IMR-90 (cell line): ENCODE measurements around the gene EMC1. TPM values are rescaled to one million over a fixed set of nuclear protein-coding genes. Genes with fewer than 3 reads are reported as not detected.
A peak's percentile ranks its signal among the peaks of the same experiment; 100 is the strongest.

Source experiments
- ATAC-seq: fragments of 200-7000 bp; cut with Tn5 transposase; 2 replicates; pipeline ENCODE4 v1.9.1; 2020; ENCODE audit warnings: low read depth, mild to moderate bottlenecking, moderate library complexity
- BruUV-seq: library from RNA; stranded (reverse); fragments of 400-500 nt; replicated peaks from 2 replicates; lab custom pipeline; 2021; lab: Mats Ljungman, UMichigan
- CTCF ChIA-PET: fragments of 300-600 bp; formaldehyde crosslinking; extraction: SDS; loops from one replicate; lab custom pipeline; 2021; ENCODE audit warnings: antibody characterized with exemption; lab: Yijun Ruan, JAX
- POLR2A ChIA-PET: fragments of 300-600 bp; sonication (Branson Sonifier 250); formaldehyde crosslinking; loops from one replicate; lab custom pipeline; 2022; ENCODE audit warnings: antibody characterized with exemption; ENCODE audit not compliant: unreplicated experiment; lab: Charles Lee
- DNase-seq: peaks from one replicate; pipeline ENCODE4 v3.0.0; 2013
- H2AFZ ChIP-seq: replicated peaks from 2 replicates; pipeline ENCODE3; 2013; ENCODE audit warnings: low read length, mild to moderate bottlenecking; ENCODE audit not compliant: poor library complexity
- H2AK5ac ChIP-seq: 2 replicates; pipeline ENCODE4 v1.6.1; 2013; ENCODE audit warnings: low read depth, low read length, inconsistent platforms
- H2AK9ac ChIP-seq: replicated peaks from 2 replicates; pipeline ENCODE3; 2013; ENCODE audit warnings: mild to moderate bottlenecking, low read depth, low read length, moderate library complexity; ENCODE audit not compliant: poor library complexity
- H2BK120ac ChIP-seq: 2 replicates; pipeline ENCODE4 v1.6.1; 2013; ENCODE audit warnings: low read depth, low read length, inconsistent platforms
- H2BK15ac ChIP-seq: 3 replicates; pipeline ENCODE4 v1.6.1; 2013; ENCODE audit warnings: low read depth, low read length, inconsistent platforms
- H2BK20ac ChIP-seq: 2 replicates; pipeline ENCODE4 v1.6.1; 2013; ENCODE audit warnings: low read depth, mild to moderate bottlenecking, inconsistent platforms, low read length, moderate library complexity
- H2BK5ac ChIP-seq: 2 replicates; pipeline ENCODE4 v1.6.1; 2013; ENCODE audit warnings: mild to moderate bottlenecking, low read depth, low read length, inconsistent platforms; ENCODE audit not compliant: poor library complexity, severe bottlenecking
- H3K14ac ChIP-seq: replicated peaks from 2 replicates; pipeline ENCODE4 v1.6.1; 2013; ENCODE audit warnings: low read depth, low read length, inconsistent platforms
- H3K18ac ChIP-seq: 2 replicates; pipeline ENCODE4 v1.6.1; 2013; ENCODE audit warnings: low read depth, low read length, control low read depth
- H3K23ac ChIP-seq: 2 replicates; pipeline ENCODE4 v1.6.1; 2013; ENCODE audit warnings: low read depth, low read length, inconsistent platforms
- H3K27ac ChIP-seq: 2 replicates; pipeline ENCODE4 v1.5.1; 2013; ENCODE audit warnings: mild to moderate bottlenecking, control low read depth, low read length; ENCODE audit not compliant: insufficient read depth
- H3K27me3 ChIP-seq: 2 replicates; pipeline ENCODE4 v1.6.1; 2013; ENCODE audit warnings: low read length; ENCODE audit not compliant: control insufficient read depth, insufficient read depth
- H3K36me3 ChIP-seq: 2 replicates; pipeline ENCODE4 v1.6.1; 2013; ENCODE audit warnings: low read length, mixed read lengths; ENCODE audit not compliant: control insufficient read depth, insufficient read depth
- H3K4ac ChIP-seq: 2 replicates; pipeline ENCODE4 v1.6.1; 2013; ENCODE audit warnings: low read depth, low read length, inconsistent platforms
- H3K4me1 ChIP-seq: 2 replicates; pipeline ENCODE4 v1.6.1; 2013; ENCODE audit warnings: low read length, mixed read lengths; ENCODE audit not compliant: control insufficient read depth, insufficient read depth
- H3K4me2 ChIP-seq: 2 replicates; pipeline ENCODE4 v1.6.1; 2013; ENCODE audit warnings: low read depth, mild to moderate bottlenecking, control low read depth, low read length, moderate library complexity
- H3K4me3 ChIP-seq: 2 replicates; pipeline ENCODE4 v1.5.1; 2013; ENCODE audit warnings: low read depth, mild to moderate bottlenecking, control low read depth, low read length, moderate library complexity; ENCODE audit not compliant: insufficient read depth
- H3K56ac ChIP-seq: 2 replicates; pipeline ENCODE4 v1.6.1; 2013; ENCODE audit warnings: low read length, inconsistent platforms; ENCODE audit not compliant: insufficient read depth; ENCODE audit errors: extremely low read depth
- H3K79me1 ChIP-seq, 2 experiments: 2 replicates each; pipeline ENCODE4 v1.6.1; 2013; ENCODE audit warnings: low read length in 2 of 2, inconsistent platforms in 1 of 2, low read depth in 1 of 2
- H3K9ac ChIP-seq: 2 replicates; pipeline ENCODE4 v1.6.1; 2013; ENCODE audit warnings: low read depth, low read length, control low read depth
- H3K9me1 ChIP-seq: 2 replicates; pipeline ENCODE4 v1.6.1; 2013; ENCODE audit warnings: low read length, inconsistent platforms; ENCODE audit not compliant: insufficient read depth
- H3K9me3 ChIP-seq: 2 replicates; pipeline ENCODE4 v1.6.1; 2013; ENCODE audit warnings: low read length; ENCODE audit not compliant: control insufficient read depth, insufficient read depth
- H4K20me1 ChIP-seq: 2 replicates; pipeline ENCODE4 v1.6.1; 2013; ENCODE audit warnings: low read length, inconsistent platforms; ENCODE audit not compliant: insufficient read depth
- H4K5ac ChIP-seq: 2 replicates; pipeline ENCODE4 v1.6.1; 2013; ENCODE audit warnings: mild to moderate bottlenecking, low read depth, low read length, control low read depth
- H4K8ac ChIP-seq, 2 experiments: 2 replicates each; pipeline ENCODE4 v1.6.1; 2013; ENCODE audit warnings: low read depth in 2 of 2, low read length in 2 of 2, control low read depth in 1 of 2, inconsistent platforms in 1 of 2
- H4K91ac ChIP-seq: 2 replicates; pipeline ENCODE4 v1.6.1; 2013; ENCODE audit warnings: low read depth, low read length, inconsistent platforms; ENCODE audit not compliant: insufficient read depth
- CTCF ChIP-seq: conservative IDR thresholded peaks from 2 replicates; pipeline ENCODE4 v1.5.1; 2012; ENCODE audit warnings: mild to moderate bottlenecking, low read depth, low read length, improper control_type of control experiment
- FOS ChIP-seq: fragments of 150-350 bp; IDR thresholded peaks from 2 replicates; pipeline ENCODE4 v1.6.1; 2016; ENCODE audit warnings: low read depth, low read length
- MAFK ChIP-seq: IDR thresholded peaks from 2 replicates; pipeline ENCODE4 v1.6.1; 2012; ENCODE audit warnings: low read depth, low read length, improper control_type of control experiment
- MAZ ChIP-seq: IDR thresholded peaks from 2 replicates; pipeline ENCODE4 v1.6.1; 2012; ENCODE audit warnings: low read depth, mild to moderate bottlenecking, low read length, improper control_type of control experiment, moderate library complexity, borderline replicate concordance
- MXI1 ChIP-seq: IDR thresholded peaks from 2 replicates; pipeline ENCODE4 v1.6.1; 2012; ENCODE audit warnings: low read depth, mild to moderate bottlenecking, low read length, moderate library complexity, borderline replicate concordance
- NFE2L2 ChIP-seq: fragments of 150-350 bp; IDR thresholded peaks from 2 replicates; pipeline ENCODE4 v1.6.1; 2016; ENCODE audit warnings: low read depth, mild to moderate bottlenecking, low read length
- POLR2A ChIP-seq: IDR thresholded peaks from 2 replicates; pipeline ENCODE4 v1.6.1; 2012; ENCODE audit warnings: mild to moderate bottlenecking, low read depth, low read length
- RAD21 ChIP-seq: IDR thresholded peaks from 2 replicates; pipeline ENCODE4 v1.6.1; 2012; ENCODE audit warnings: low read length, improper control_type of control experiment
- RCOR1 ChIP-seq: IDR thresholded peaks from 2 replicates; pipeline ENCODE4 v1.6.1; 2012; ENCODE audit warnings: mild to moderate bottlenecking, low read length, improper control_type of control experiment; ENCODE audit not compliant: insufficient replicate concordance
- SMC3 ChIP-seq: fragments of 150-350 bp; IDR thresholded peaks from 2 replicates; pipeline ENCODE4 v1.6.1; 2016; ENCODE audit warnings: low read depth, mild to moderate bottlenecking, antibody characterized with exemption, low read length, moderate library complexity
- USF2 ChIP-seq: fragments of 150-350 bp; IDR thresholded peaks from 2 replicates; pipeline ENCODE4 v1.6.1; 2017; ENCODE audit warnings: mild to moderate bottlenecking, antibody characterized with exemption, low read length, low read depth
- WGBS, 2 experiments: methylation state at CpG; one replicate each; pipeline versions ENCODE4 v1.1.5 to v1.1.7; 2013; ENCODE audit warnings: missing lambda C conversion rate in 2 of 2; ENCODE audit not compliant: insufficient read length in 1 of 2; ENCODE audit errors: extremely low coverage in 2 of 2; 5-methylcytosine and 5-hydroxymethylcytosine counted together
- dilution Hi-C: fragments of 300-500 bp; cut with HindIII; formaldehyde crosslinking; loops from one replicate; pipeline ENCODE4 v1.14.3; 2018; ENCODE audit warnings: low sequenced_read_pairs; ENCODE audit not compliant: unreplicated experiment
- in situ Hi-C: fragments of 300-500 bp; cut with MboI; formaldehyde crosslinking; loops from 3 replicates; pipeline ENCODE4 v1.14.3; 2019; ENCODE audit warnings: low sequenced_read_pairs, inconsistent platforms, mixed read lengths
- intact Hi-C: fragments of 100-400 bp; cut with micrococcal nuclease; formaldehyde crosslinking; loops from 2 replicates; pipeline ENCODE4 v1.10.0; 2022
- polyA plus RNA-seq, 3 experiments: library from polyadenylated mRNA; depleted of rRNA; stranded (reverse); fragments of >200 nt; gene quantifications; 2 replicates each; pipeline ENCODE4 v1.2.3, GENCODE V29; 2012; ENCODE audit warnings: low replicate concordance in 1 of 3
- total RNA-seq: library from RNA; depleted of rRNA; stranded (reverse); fragments of >200 nt; gene quantifications from 2 replicates; pipeline ENCODE4 v1.2.3, GENCODE V29; 2012

The EMC1 gene
- total and polyA plus RNA-seq, 2 of the 4 experiments (the other 2 are of a cell fraction), result 65.4 to 114 TPM

- no peak overlapping the region for H3K27ac ChIP-seq
- no peak overlapping the region for H3K56ac ChIP-seq
- ChIA-PET CTCF (interaction anchor here (0.6 to 1.4 kb wide), 5 partner anchors 10 to 229 kb away, joined by 3 to 6 read pairs (median 3); no protein-coding TSS in a partner anchor), POLR2A (interaction anchor here (0.5 kb wide), 1 partner anchor 33 kb away, joined by 3 read pairs; no protein-coding TSS in a partner anchor)
- ATAC-seq (peak; percentile 61), DNase-seq (peak; percentile 41)
- H2BK120ac ChIP-seq, result no peak overlapping the region
- H2BK15ac ChIP-seq, result no peak overlapping the region
- WGBS, 2 experiments, result 100% methylated on average over 2 of the region's 8 CpGs; no CpG with 5 or more reads in 1 of the 2 experiments
- no peaks in the 10 kb centered on the region for H3K9me1 ChIP-seq
- H3K23ac ChIP-seq, result no peak overlapping the region
- H2AK9ac ChIP-seq, result no peak overlapping the region
- H2AFZ ChIP-seq, result no peak overlapping the region
- no peak overlapping the region for H2BK5ac ChIP-seq
- no peak overlapping the region for H4K8ac ChIP-seq
- H3K4me3 ChIP-seq, result no peak overlapping the region
- H3K9me3 ChIP-seq, result no peaks in the 10 kb centered on the region
- no peak overlapping the region for H4K91ac ChIP-seq
- H4K20me1 ChIP-seq, result peaks cover 25% of the 10 kb centered on the region
- intact Hi-C loops (loop anchor here (2.0 to 10.0 kb wide), 2 partner anchors 45 to 61 kb away; no protein-coding TSS in a partner anchor), dilution Hi-C loops (no loop called here), in situ Hi-C loops (no loop called here)
- H3K9ac ChIP-seq, result no peak overlapping the region
- H3K18ac ChIP-seq, result no peak overlapping the region
- H3K14ac ChIP-seq, result no peak overlapping the region
- H3K4me1 ChIP-seq, result no peaks in the 10 kb centered on the region
- TF ChIP-seq RCOR1 (no peak), MAFK (no peak), POLR2A (no peak), MXI1 (no peak), USF2 (no peak), SMC3 (0 out of 2 replicates have a peak, but pooled peaks have one; percentile 9), RAD21 (no peak), FOS (no peak), CTCF (peak; percentile 18; the same call in 1 of the 2 replicates), MAZ (no peak), NFE2L2 (no peak)
- no peak overlapping the region for H4K5ac ChIP-seq
- H2AK5ac ChIP-seq, result no peak overlapping the region
- BruUV-seq, result no TSS peak
- H3K79me1 ChIP-seq, result peaks cover 39 to 51% of the 10 kb centered on the region in 2 experiments; a peak in 3 of 4 replicates
- H3K4me2 ChIP-seq, result no peak overlapping the region
- no peak overlapping the region for H3K4ac ChIP-seq
- no peaks in the 10 kb centered on the region for H3K27me3 ChIP-seq
- H3K36me3 ChIP-seq, result peaks cover 64% of the 10 kb centered on the region
- no peak overlapping the region for H2BK20ac ChIP-seq
Measured at GRCh38 chr1:19179597-19180264, 71.6 kb downstream of the EMC1 start.
